Right lobe of liver (tissue), 4 donors: ENCODE results near the gene IAH1.

ENCODE experiments used
- CTCF ChIP-seq, 4 donors: fragments of 200-600 bp in 3 of 4; fragments of 450-650 bp in 1 of 4; IDR thresholded peaks; one replicate each; pipeline versions ENCODE4 v1.5.1 to v1.8.0; 2016 to 2022; ENCODE audit warnings: antibody characterized with exemption in 4 of 4, mild to moderate bottlenecking in 2 of 4
- POLR2A ChIP-seq: fragments of 450-650 bp; IDR thresholded peaks from one replicate; pipeline ENCODE4 v1.6.1; 2017; ENCODE audit warnings: antibody characterized with exemption, mild to moderate bottlenecking
- donor health status: DM: no; HTN: no; CAD: no.
- donor health status: DM: no; HTN: no; CAD: no.
- donor health status: DM: no; HTN: yes; CAD: no.

GRCh38 chr2:9536504-9536903 is 62.2 kb downstream of the IAH1 start:
- TF ChIP-seq CTCF (IDR thresholded peaks at IDR 0.05) (no peak), POLR2A (no peak)
